ENCODE data around the gene SLC2A1.

Gene SLC2A1

DNA sequence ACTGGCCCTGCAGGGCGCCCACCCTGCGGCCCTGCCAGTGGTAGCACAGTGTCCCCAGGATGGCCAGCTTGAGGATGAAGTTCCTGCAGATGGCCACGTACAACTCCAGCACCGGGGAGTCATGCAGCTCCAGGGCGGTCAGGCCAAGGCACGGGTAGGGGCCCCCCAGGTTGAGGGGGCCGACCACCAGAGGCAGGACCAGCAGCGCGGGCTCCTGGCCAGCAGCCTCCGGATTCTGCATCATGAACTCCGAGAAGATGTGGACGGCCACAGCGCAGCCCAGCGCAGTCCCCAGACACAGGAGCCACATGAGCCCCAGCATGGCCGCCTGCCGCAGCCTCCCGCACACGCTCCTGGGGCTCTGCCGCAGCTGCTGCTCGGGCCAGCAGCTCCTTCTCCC, 71.3 kb downstream of the SLC2A1 start:
- DNase-seq, result no peak

DNA sequence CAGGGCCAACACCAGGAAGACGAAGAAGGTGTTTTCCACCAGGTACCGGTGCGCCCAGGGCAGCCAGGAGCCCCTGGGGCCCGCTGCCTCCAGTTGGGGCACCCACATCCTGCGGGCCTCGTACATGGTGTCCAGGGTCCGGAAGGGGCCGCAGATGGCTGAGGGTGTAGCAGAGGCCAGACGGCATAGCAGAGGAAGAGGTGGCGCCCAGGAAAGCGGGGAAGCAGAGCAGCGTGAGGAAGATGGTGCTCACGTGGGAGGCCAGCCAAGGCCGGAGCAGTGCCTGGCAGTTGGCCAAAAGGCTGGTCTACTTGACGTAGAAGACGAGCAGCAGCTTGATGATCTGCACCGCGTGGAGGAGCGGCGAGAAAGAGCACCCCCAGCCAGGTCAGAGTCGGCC, 71.9 kb downstream of the SLC2A1 start:
- no peak for DNase-seq

DNA sequence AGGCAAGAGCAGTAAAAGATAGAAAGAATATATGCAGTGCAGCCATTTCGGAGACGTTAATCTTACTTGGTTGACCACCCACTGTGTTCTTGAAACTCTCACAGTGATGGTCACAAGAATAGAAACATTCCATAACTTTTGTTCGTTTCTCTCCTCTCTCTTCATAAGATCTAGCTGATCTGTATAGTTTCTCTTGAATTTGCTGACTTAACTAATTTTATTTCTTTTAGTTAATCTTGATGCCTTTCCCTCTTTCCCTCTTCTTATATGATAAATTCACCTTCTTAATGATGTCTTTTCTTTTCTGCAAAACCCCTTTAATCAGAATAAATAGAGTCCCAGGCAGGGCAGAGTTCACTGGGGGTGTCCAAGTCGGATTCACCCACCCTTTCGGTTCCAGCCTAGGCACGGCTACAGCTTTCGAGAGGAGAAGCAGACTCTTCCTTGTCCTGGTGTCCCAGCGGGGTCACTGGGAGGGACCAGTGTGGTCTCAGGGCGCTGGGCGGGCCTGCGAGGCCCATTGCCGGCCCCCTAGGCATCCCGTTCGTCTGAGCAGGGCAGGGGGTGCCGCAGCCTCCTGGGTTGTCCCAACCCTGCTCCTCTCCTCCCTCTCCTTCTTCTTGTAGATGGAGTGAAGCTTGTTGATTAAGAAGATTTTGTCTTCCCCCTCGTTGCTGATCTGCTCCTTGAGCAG, 72.5 kb downstream of the SLC2A1 start:
- no peak for DNase-seq

DNA sequence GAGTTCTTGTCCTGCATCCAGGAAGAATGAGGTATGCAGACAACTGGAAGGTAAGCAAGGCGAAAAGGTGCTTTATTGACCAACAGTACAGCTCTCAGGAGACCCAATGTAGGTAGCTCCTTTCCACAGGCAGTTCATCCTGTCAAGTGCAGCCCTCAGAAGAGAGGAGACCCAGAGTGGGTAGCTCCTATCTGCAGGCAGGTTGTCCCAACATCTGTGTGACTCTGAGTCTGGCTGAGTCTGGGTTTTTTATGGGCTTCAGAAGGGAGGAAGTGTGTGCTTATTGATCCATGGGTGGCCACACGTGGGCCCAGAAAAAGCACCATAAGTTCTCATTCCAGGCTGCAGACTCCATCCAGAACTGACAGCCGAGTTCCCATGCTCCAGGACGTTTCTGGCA, 78.3 kb downstream of the SLC2A1 start:
- no peak for DNase-seq

DNA sequence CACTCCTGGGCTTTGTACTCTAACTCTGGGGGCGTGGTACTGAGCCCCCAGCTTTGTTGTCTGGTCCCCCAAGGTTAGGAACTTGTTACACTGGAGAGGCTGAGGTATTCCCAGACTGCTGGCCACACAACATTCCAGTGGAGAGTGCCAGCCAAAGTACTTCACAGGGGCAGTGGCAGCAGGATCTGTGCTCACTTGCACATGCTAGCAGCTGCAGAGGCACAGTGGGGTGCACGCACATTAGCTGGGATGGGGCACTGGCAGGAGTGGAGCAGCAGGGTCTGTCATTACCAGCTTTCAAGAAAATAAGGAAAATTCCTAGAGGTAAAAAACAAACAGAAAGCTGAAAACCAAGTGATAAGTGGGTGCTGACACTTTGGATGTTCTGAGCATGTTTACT, 81.3 kb downstream of the SLC2A1 start:
- DNase-seq, result no peak

DNA sequence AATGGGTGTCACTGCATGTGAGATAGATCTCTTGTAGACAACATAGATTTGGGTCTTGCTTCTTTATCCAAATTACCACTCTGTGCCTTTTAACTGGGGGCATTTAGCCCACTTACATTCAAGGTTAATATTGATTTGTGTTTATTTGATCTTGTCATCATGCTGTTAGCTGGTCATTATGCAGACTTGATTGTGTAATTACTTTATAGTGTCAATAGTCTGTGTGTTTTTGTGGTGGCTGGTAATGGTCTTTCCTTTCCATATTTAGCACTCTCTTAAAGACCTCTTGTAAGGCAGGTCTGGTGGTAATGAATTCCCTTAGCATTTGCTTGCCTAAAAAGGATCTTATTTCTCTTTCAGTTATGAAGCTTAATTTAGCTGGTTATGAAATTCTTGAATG, 82.7 kb downstream of the SLC2A1 start:
- no peak for DNase-seq

All from CD4-positive, alpha-beta T cell treated with Interleukin-17A for 4 hours (primary cell).